Measurements from ENCODE around the gene PER1.
A peak's percentile ranks its signal among the peaks of the same experiment; 100 is the strongest.

Gene PER1

DNA sequence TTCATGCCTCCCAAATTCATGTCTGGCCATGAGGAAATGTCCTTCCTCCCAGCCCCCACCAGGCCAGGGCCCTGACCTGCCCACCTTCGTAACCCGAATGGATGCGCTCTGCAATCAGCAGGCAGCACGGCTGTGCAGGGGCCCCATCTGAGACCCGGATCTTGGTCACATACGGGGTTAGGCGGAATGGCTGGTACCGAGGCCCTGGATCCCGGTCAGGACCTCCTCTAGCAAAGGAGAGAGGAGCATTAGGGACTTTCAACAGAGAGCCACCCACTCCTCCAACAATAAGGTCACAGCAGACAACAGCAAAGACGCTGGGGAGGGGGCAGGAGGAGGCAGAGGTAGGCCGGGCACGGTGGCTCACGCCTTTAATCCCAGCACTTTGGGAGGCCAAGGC lies 3.6 kb downstream of the PER1 start:
- Histone ChIP-seq H3K4me3 (no peak overlapping the region), H3K27me3 (no peaks in the 10 kb centered on the region), H3K4me1 (peaks cover 0 to 66% (median 47%) of the 10 kb centered on the region in 4 donors), H3K27ac (peak overlapping the region; percentile 99 to 100), H3K36me3 (peaks cover 85 to 91% (median 87%) of the 10 kb centered on the region in 3 donors), H3K9me3 (no peaks in the 10 kb centered on the region)
- intact Hi-C loops (cut with DNase I; ENCODE audit: low total_unique reads), result no loop called here
- no peak for DNase-seq
- TF ChIP-seq, protein P1, sequence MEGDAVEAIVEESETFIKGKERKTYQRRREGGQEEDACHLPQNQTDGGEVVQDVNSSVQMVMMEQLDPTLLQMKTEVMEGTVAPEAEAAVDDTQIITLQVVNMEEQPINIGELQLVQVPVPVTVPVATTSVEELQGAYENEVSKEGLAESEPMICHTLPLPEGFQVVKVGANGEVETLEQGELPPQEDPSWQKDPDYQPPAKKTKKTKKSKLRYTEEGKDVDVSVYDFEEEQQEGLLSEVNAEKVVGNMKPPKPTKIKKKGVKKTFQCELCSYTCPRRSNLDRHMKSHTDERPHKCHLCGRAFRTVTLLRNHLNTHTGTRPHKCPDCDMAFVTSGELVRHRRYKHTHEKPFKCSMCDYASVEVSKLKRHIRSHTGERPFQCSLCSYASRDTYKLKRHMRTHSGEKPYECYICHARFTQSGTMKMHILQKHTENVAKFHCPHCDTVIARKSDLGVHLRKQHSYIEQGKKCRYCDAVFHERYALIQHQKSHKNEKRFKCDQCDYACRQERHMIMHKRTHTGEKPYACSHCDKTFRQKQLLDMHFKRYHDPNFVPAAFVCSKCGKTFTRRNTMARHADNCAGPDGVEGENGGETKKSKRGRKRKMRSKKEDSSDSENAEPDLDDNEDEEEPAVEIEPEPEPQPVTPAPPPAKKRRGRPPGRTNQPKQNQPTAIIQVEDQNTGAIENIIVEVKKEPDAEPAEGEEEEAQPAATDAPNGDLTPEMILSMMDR (IDR thresholded peaks at IDR 0.05), result no peak

DNA sequence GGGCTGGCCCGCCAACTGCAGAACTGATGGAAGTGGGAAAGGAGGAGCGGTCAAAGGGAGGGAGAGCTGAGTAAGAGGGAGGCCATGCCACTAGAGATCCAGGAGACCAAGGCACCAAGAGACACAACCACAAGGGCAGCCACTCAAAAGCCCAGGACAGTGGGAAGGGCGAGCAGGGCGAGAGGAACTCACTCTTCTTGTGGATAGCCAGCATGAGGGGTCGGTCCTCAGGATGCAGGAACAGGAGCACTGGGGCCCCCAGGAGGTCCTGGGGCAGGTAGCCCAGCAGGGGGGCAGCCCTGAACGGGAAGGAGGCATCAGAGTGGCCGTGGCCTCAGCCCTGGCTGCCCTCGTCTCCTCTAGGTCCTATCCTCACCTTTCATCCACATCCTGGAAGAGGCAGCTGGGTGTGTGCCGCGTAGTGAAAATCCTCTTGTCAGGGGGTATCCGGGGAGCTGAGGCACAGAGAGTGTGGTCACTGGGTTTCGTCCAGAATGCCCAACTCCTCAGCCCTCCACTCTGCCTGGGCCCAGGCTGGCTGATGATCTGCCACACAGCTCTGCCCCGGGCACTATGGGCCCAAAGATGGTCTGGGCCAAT lies 4.3 kb downstream of the PER1 start:
- TF ChIP-seq, protein P1 (IDR thresholded peaks at IDR 0.05), result no peak
- Histone ChIP-seq H3K9me3 (no peaks in the 10 kb centered on the region), H3K36me3 (peaks cover 87 to 93% (median 89%) of the 10 kb centered on the region in 3 donors), H3K27me3 (no peaks in the 10 kb centered on the region), H3K4me1 (peaks cover 0 to 65% (median 40%) of the 10 kb centered on the region in 4 donors), H3K27ac (peak overlapping the region; percentile 99 to 100), H3K4me3 (no peak overlapping the region)
- peak in 1 of 2 donors; percentile 18 for DNase-seq
- intact Hi-C loops (cut with DNase I; ENCODE audit: low total_unique reads), result no loop called here

- Histone ChIP-seq H3K9me3 (no peaks in the 10 kb centered on the region), H3K4me1 (peaks cover 0 to 64% (median 38%) of the 10 kb centered on the region in 4 donors), H3K36me3 (peaks cover 89 to 95% (median 94%) of the 10 kb centered on the region in 3 donors), H3K4me3 (no peak overlapping the region), H3K27ac (peak overlapping the region; percentile 99 to 100), H3K27me3 (no peaks in the 10 kb centered on the region)
- no peak for DNase-seq
- intact Hi-C loops (cut with DNase I; ENCODE audit: low total_unique reads), result no loop called here
- TF ChIP-seq, protein P1 (IDR thresholded peaks at IDR 0.05), result no peak
Measured at GRCh38 chr17:8147141-8147804, 4.9 kb downstream of the PER1 start.

DNA sequence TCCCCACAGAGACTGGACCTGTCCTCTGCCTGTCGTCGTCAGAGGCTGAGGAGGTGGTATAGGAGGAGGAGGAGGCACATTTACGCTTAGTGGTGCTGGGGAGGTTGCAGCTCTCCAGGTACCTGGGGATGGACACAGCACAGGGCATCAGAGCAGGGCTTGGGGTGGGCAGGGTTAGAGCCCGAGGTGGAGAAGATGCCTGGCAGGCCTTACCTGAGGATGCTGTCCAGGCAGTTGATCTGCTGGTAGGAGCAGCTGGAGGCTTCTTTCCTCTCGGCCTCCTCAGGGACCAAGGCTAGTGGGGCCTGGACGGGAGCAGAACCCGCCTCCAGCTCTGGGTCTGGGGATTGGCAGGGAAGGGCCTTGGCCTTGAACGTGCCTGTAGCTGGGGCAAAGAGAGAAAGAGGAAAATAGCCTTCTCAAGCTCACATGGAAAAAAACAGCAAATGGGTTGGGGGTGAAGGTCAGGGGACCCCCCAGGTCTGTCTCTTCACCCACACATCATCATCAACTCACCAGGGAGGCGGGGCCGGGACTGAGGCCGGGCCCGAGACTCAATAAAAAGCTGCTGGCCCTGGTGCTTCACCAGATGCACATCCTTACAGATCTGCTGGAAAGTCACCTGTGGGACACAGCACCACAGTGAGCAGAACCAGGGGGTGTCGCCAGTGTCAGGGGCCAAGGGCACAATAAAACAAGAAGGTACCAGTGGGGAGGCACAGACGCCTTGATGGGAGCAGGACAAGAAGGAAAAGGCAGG lies 5.6 kb downstream of the PER1 start:
- H3K27ac ChIP-seq, result peak overlapping the region; percentile 99 to 100
- peak in 1 of 2 donors; percentile 20 for DNase-seq
- H3K27me3 ChIP-seq, result no peaks in the 10 kb centered on the region
- peaks cover 0 to 68% (median 42%) of the 10 kb centered on the region in 4 donors for H3K4me1 ChIP-seq
- H3K9me3 ChIP-seq, result no peaks in the 10 kb centered on the region
- H3K4me3 ChIP-seq, result no peak overlapping the region
- intact Hi-C loops (cut with DNase I; ENCODE audit: low total_unique reads), result no loop called here
- TF ChIP-seq, protein P1 (IDR thresholded peaks at IDR 0.05), result no peak
- H3K36me3 ChIP-seq, result peaks cover 92 to 95% (median 95%) of the 10 kb centered on the region in 3 donors

GRCh38 chr17:8145811-8146210 lies 6.4 kb downstream of the PER1 start:
- TF ChIP-seq, protein P1 (IDR thresholded peaks at IDR 0.05), result no peak
- H3K4me3 ChIP-seq, result no peak overlapping the region
- H3K36me3 ChIP-seq, result peaks cover 100% of the 10 kb centered on the region in 3 donors
- no peaks in the 10 kb centered on the region for H3K27me3 ChIP-seq
- peaks cover 0 to 71% (median 41%) of the 10 kb centered on the region in 4 donors for H3K4me1 ChIP-seq
- no peak for DNase-seq
- no peaks in the 10 kb centered on the region for H3K9me3 ChIP-seq
- intact Hi-C loops (cut with DNase I; ENCODE audit: low total_unique reads), result no loop called here
- peak overlapping the region; percentile 99 to 100 for H3K27ac ChIP-seq
